Loucy (cell line): Measurements from ENCODE around the gene ELMO2.

Experiments used
- EZH2phosphoT487 ChIP-seq: fragments of 200-600 bp; IDR thresholded peaks from 2 replicates; pipeline ENCODE4 v1.6.1; 2018; ENCODE audit warnings: antibody characterized with exemption, mild to moderate bottlenecking, moderate library complexity, borderline replicate concordance
- TF ChIP-seq, protein P1 (sequence below): fragments of 200-600 bp; sonication (generic); conservative IDR thresholded peaks from 2 replicates; pipeline ENCODE4 v1.5.1; 2014; ENCODE audit warnings: mild to moderate bottlenecking, antibody characterized with exemption, low read length

DNA sequence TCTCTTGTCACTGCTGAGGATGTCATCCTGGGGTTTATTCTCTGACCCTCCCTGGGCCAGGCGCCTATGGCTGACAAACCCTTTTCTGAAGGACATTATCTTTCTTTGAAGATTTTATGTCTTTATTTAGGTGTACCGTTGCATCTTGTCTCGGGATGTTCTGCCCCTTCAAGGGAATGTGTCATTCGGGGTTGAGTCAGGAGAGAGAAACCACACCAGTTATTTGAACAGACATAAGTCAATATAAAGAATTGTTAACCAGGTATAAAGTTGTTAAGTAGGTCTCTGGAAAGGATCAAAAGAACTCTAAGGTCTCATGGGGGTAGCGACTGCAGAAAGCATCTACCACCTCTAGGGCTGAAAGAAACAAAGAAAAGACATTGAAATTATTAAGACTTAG, 8.2 kb upstream of the ELMO2 start:
- TF ChIP-seq, protein P1, sequence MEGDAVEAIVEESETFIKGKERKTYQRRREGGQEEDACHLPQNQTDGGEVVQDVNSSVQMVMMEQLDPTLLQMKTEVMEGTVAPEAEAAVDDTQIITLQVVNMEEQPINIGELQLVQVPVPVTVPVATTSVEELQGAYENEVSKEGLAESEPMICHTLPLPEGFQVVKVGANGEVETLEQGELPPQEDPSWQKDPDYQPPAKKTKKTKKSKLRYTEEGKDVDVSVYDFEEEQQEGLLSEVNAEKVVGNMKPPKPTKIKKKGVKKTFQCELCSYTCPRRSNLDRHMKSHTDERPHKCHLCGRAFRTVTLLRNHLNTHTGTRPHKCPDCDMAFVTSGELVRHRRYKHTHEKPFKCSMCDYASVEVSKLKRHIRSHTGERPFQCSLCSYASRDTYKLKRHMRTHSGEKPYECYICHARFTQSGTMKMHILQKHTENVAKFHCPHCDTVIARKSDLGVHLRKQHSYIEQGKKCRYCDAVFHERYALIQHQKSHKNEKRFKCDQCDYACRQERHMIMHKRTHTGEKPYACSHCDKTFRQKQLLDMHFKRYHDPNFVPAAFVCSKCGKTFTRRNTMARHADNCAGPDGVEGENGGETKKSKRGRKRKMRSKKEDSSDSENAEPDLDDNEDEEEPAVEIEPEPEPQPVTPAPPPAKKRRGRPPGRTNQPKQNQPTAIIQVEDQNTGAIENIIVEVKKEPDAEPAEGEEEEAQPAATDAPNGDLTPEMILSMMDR = no peak
- no peak for TF ChIP-seq EZH2phosphoT487
